ENCODE measurements around the gene ME3. TPM values are rescaled to one million over a fixed set of nuclear protein-coding genes. Genes with fewer than 3 reads are reported as not detected.

ME3 gene
- total RNA-seq, 1 experiment from 2014 or later = 0.83 TPM

DNA sequence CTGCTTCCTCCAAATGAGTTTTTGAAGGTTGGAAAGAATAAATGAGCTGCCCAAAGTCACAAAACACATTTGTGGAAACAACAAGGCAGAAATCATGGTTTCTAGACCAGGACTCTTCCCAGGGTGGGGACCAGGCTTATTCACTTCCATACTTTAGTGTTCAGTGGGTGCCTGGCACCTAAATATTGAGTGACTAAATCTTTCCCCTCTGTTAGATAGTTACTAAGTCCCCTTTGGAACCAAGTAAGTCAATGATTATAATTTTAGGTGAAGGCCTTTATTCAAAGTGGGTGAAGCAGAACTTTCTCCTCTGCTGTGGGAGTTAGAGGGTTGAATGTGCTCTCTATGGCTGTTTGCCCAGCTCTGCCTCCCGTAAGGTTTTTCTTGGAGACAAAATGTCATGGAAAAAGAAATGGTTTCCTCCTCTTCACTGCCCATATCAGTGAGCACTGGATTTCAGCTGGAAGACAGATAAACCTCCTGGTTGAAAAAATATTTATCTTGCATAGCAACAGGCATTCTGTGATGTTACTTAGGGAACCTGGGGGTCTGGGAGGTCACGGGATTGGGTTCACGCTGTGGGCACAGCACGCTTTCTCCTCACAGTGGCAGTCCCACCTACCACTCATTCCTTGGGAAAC, 179.9 kb downstream of the ME3 start:
- Histone ChIP-seq H3K4me3 (ENCODE audit: insufficient read depth, low read depth, low read length) (no peak overlapping the region), H3K27me3 (ENCODE audit: control insufficient read depth, insufficient read depth, low read length) (no peaks in the 10 kb centered on the region), H3K36me3 (replicated peaks; ENCODE audit: control insufficient read depth, insufficient read depth, low read length) (no peaks in the 10 kb centered on the region)
- no peak for DNase-seq

GRCh38 chr11:86491027-86491426, 181.4 kb downstream of the ME3 start:
- Histone ChIP-seq H3K36me3 (replicated peaks; ENCODE audit: control insufficient read depth, insufficient read depth, low read length) (no peaks in the 10 kb centered on the region), H3K4me3 (ENCODE audit: insufficient read depth, low read depth, low read length) (no peak overlapping the region), H3K27me3 (ENCODE audit: control insufficient read depth, insufficient read depth, low read length) (no peaks in the 10 kb centered on the region)
- DNase-seq = no peak

- DNase-seq = no peak
- Histone ChIP-seq H3K27me3 (ENCODE audit: control insufficient read depth, insufficient read depth, low read length) (no peaks in the 10 kb centered on the region), H3K36me3 (replicated peaks; ENCODE audit: control insufficient read depth, insufficient read depth, low read length) (no peaks in the 10 kb centered on the region), H3K4me3 (ENCODE audit: insufficient read depth, low read depth, low read length) (no peak overlapping the region)
Observed at GRCh38 chr11:86490582-86490981, 181.8 kb downstream of the ME3 start.

- no peaks in the 10 kb centered on the region for H3K36me3 ChIP-seq (replicated peaks; ENCODE audit: control insufficient read depth, insufficient read depth, low read length)
- no peak for DNase-seq
- no peak overlapping the region for H3K4me3 ChIP-seq (ENCODE audit: insufficient read depth, low read depth, low read length)
- no peaks in the 10 kb centered on the region for H3K27me3 ChIP-seq (ENCODE audit: control insufficient read depth, insufficient read depth, low read length)
Observed at GRCh38 chr11:86489442-86489841, 183.0 kb downstream of the ME3 start.

DNA sequence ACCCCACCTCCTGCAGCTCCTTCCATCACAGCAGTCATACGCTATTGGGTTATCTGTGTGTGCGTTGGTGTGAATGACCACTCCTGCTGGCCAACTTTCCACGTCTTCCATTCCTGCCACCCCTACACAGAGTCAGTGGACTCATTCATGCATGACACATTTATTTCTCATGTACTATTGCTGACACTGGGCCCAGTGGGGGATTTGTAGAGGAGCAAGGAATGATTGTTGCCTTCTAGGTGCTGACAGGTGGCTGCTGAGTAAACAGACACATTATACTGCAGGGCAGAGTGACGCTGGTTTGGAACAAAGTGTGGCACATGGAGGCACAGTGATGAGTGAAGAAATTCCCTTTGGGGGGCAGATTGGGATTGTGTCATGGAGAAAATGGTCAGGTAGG, 183.9 kb downstream of the ME3 start:
- no peaks in the 10 kb centered on the region for H3K27me3 ChIP-seq (ENCODE audit: control insufficient read depth, insufficient read depth, low read length)
- no peak overlapping the region for H3K4me3 ChIP-seq (ENCODE audit: insufficient read depth, low read depth, low read length)
- DNase-seq = no peak
- no peaks in the 10 kb centered on the region for H3K36me3 ChIP-seq (replicated peaks; ENCODE audit: control insufficient read depth, insufficient read depth, low read length)

- no peaks in the 10 kb centered on the region for H3K27me3 ChIP-seq (ENCODE audit: control insufficient read depth, insufficient read depth, low read length)
- H3K4me3 ChIP-seq (ENCODE audit: insufficient read depth, low read depth, low read length) = no peak overlapping the region
- no peaks in the 10 kb centered on the region for H3K36me3 ChIP-seq (replicated peaks; ENCODE audit: control insufficient read depth, insufficient read depth, low read length)
- DNase-seq = no peak
Observed at GRCh38 chr11:86487671-86488070, 184.7 kb downstream of the ME3 start.

DNA sequence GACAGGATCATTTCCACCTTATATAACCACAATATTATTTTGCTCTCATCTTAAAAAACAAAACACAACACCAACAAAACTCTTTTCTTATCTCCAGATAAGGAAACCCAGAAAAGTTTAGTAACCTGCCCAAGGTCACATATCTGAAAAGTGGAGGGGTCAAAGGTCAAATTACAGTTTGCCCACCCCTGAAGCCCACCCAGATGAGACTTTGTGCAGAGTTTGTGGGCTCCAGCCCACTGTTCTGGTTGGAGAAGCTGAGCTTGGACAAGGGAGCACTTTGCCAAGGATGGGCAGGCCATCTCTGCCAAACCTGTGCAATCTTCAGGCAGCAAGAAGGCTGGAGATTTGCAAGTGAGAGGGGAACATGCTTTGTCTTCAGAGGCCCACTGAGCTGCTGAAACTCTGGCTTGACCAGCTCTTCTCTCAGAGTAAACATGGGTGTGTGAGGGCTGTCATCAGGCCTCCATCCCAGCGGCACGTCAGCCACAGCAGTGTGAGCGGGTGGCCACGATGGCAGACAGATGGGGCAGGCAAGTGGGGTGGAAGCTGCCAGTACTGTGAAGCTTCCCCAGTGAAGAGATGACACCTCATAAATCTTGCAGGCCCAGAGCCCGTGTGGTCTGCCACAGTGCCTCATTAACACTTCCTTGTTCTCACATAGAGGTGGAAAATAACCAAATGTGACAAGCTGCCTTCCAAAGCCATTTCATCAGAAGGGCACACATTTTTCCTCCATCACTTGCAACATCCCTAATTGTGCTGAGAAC, 186.0 kb downstream of the ME3 start:
- H3K36me3 ChIP-seq (replicated peaks; ENCODE audit: control insufficient read depth, insufficient read depth, low read length) = no peaks in the 10 kb centered on the region
- H3K27me3 ChIP-seq (ENCODE audit: control insufficient read depth, insufficient read depth, low read length) = no peaks in the 10 kb centered on the region
- H3K4me3 ChIP-seq (ENCODE audit: insufficient read depth, low read depth, low read length) = no peak overlapping the region
- no peak for DNase-seq

DNA sequence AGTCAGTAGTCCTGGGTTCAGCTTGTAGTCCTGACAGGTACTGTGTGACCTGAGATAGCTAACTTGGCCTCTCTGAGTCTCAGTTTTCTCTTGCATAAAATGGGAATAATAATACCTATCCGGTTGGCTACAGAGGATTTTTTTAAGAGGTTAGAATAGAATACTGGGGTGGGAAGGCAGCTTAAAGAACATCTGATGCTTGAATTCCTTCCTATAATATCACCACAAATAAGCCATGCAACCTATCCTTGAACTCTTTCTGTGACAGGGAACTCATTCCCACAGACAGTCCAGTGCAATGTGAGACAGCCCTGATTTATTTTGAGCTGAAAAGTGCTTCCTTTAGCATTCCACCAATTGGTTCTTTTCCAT, 187.6 kb downstream of the ME3 start:
- no peaks in the 10 kb centered on the region for H3K36me3 ChIP-seq (replicated peaks; ENCODE audit: control insufficient read depth, insufficient read depth, low read length)
- H3K4me3 ChIP-seq (ENCODE audit: insufficient read depth, low read depth, low read length) = no peak overlapping the region
- no peaks in the 10 kb centered on the region for H3K27me3 ChIP-seq (ENCODE audit: control insufficient read depth, insufficient read depth, low read length)
- no peak for DNase-seq

GRCh38 chr11:86483940-86484794, 188.2 kb downstream of the ME3 start:
- Histone ChIP-seq H3K36me3 (replicated peaks; ENCODE audit: control insufficient read depth, insufficient read depth, low read length) (no peaks in the 10 kb centered on the region), H3K4me3 (ENCODE audit: insufficient read depth, low read depth, low read length) (no peak overlapping the region), H3K27me3 (ENCODE audit: control insufficient read depth, insufficient read depth, low read length) (no peaks in the 10 kb centered on the region)
- no peak for DNase-seq

DNA sequence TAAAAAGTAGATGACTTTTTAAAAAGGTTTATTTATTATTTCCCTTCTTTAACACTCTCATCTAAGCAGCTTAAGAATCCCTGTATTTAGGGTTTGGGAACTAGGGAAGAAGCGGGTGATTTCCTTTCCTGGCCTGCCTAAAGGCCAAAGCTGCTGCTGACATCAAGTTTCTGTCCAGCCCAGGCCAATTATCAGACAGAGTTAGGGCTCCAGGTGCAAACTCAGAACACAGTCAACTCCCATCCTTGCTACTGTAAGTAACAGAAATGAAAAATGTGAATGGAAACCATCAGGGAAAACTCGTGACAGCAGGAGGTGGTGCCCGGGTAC, 188.8 kb downstream of the ME3 start:
- no peak for DNase-seq

GRCh38 chr11:86482692-86483091, 189.7 kb downstream of the ME3 start:
- no peak for DNase-seq
- Histone ChIP-seq H3K27me3 (ENCODE audit: control insufficient read depth, insufficient read depth, low read length) (no peaks in the 10 kb centered on the region), H3K4me3 (ENCODE audit: insufficient read depth, low read depth, low read length) (no peak overlapping the region), H3K36me3 (replicated peaks; ENCODE audit: control insufficient read depth, insufficient read depth, low read length) (no peaks in the 10 kb centered on the region)

More for the DNA sequence above, 188.8 kb downstream of the ME3 start:
- no peak overlapping the region for H3K4me3 ChIP-seq (ENCODE audit: insufficient read depth, low read depth, low read length)
- H3K27me3 ChIP-seq (ENCODE audit: control insufficient read depth, insufficient read depth, low read length) = no peaks in the 10 kb centered on the region
- no peaks in the 10 kb centered on the region for H3K36me3 ChIP-seq (replicated peaks; ENCODE audit: control insufficient read depth, insufficient read depth, low read length)

DNA sequence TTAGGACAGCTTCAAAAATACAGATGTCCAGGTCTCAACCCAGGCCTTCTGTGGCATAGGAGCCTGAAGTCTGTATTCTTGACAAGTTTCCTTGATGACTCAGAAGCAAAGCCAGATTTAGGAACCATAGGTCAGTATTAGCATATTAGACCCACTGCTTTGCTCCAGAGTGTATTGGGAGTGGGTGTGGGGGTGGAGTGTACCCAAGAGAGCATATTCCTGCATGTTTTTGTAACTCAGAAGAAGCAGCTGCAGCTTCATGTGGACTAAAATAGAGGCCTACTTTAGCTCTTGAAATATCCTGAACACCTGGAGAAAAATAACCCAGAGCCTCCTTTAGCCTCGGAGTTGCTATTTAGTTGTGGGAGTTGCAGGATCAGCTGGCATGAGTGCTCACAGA, 191.0 kb downstream of the ME3 start:
- H3K27me3 ChIP-seq (ENCODE audit: control insufficient read depth, insufficient read depth, low read length) = no peaks in the 10 kb centered on the region
- H3K36me3 ChIP-seq (replicated peaks; ENCODE audit: control insufficient read depth, insufficient read depth, low read length) = no peaks in the 10 kb centered on the region
- H3K4me3 ChIP-seq (ENCODE audit: insufficient read depth, low read depth, low read length) = no peak overlapping the region
- DNase-seq = no peak

GRCh38 chr11:86478348-86478747, 194.1 kb downstream of the ME3 start:
- H3K27me3 ChIP-seq (ENCODE audit: control insufficient read depth, insufficient read depth, low read length) = no peaks in the 10 kb centered on the region
- H3K4me3 ChIP-seq (ENCODE audit: insufficient read depth, low read depth, low read length) = no peak overlapping the region
- no peak for DNase-seq
- no peaks in the 10 kb centered on the region for H3K36me3 ChIP-seq (replicated peaks; ENCODE audit: control insufficient read depth, insufficient read depth, low read length)

- no peak for DNase-seq
- no peaks in the 10 kb centered on the region for H3K27me3 ChIP-seq (ENCODE audit: control insufficient read depth, insufficient read depth, low read length)
Observed at GRCh38 chr11:86477495-86478155, 194.8 kb downstream of the ME3 start.

More at GRCh38 chr11:86477495-86478155, 194.8 kb downstream of the ME3 start:
- no peaks in the 10 kb centered on the region for H3K36me3 ChIP-seq (replicated peaks; ENCODE audit: control insufficient read depth, insufficient read depth, low read length)
- H3K4me3 ChIP-seq (ENCODE audit: insufficient read depth, low read depth, low read length) = no peak overlapping the region
